NCI-H1048 (cell line): ENCODE data around the gene ATP2B2.

Source experiments
- DNase-seq: peaks from one replicate; lab custom pipeline; 2025; lab: John Stamatoyannopoulos, UW

The ATP2B2 gene

GRCh38 chr3:10328460-10329071, 176.8 kb downstream of the ATP2B2 start:
- no peak for DNase-seq

GRCh38 chr3:10327592-10327991, 177.8 kb downstream of the ATP2B2 start:
- no peak for DNase-seq

GRCh38 chr3:10322352-10322710, 183.1 kb downstream of the ATP2B2 start:
- no peak for DNase-seq

- no peak for DNase-seq
Observed at GRCh38 chr3:10321630-10322351, 183.6 kb downstream of the ATP2B2 start.

GRCh38 chr3:10320320-10320677, 185.1 kb downstream of the ATP2B2 start:
- no peak for DNase-seq

GRCh38 chr3:10319804-10320203, 185.6 kb downstream of the ATP2B2 start:
- DNase-seq, result no peak

- no peak for DNase-seq
Observed at GRCh38 chr3:10319251-10319650, 186.1 kb downstream of the ATP2B2 start.

- no peak for DNase-seq
Observed at GRCh38 chr3:10317961-10318350, 187.4 kb downstream of the ATP2B2 start.

GRCh38 chr3:10317311-10317960, 187.9 kb downstream of the ATP2B2 start:
- no peak for DNase-seq

GRCh38 chr3:10315771-10316344, 189.5 kb downstream of the ATP2B2 start:
- no peak for DNase-seq

GRCh38 chr3:10315101-10315500, 190.3 kb downstream of the ATP2B2 start:
- DNase-seq, result no peak

GRCh38 chr3:10312861-10313260, 192.5 kb downstream of the ATP2B2 start:
- no peak for DNase-seq

GRCh38 chr3:10312391-10312790, 193.0 kb downstream of the ATP2B2 start:
- DNase-seq, result no peak

- DNase-seq, result no peak
Observed at GRCh38 chr3:10311710-10312109, 193.7 kb downstream of the ATP2B2 start.

GRCh38 chr3:10310578-10310977, 194.8 kb downstream of the ATP2B2 start:
- DNase-seq, result no peak

GRCh38 chr3:10309736-10310135, 195.7 kb downstream of the ATP2B2 start:
- no peak for DNase-seq

GRCh38 chr3:10308678-10309077, 196.7 kb downstream of the ATP2B2 start:
- no peak for DNase-seq

GRCh38 chr3:10306156-10306555, 199.2 kb downstream of the ATP2B2 start:
- DNase-seq, result no peak

GRCh38 chr3:10305331-10305902, 200.0 kb downstream of the ATP2B2 start:
- DNase-seq, result no peak

GRCh38 chr3:10304905-10305304, 200.5 kb downstream of the ATP2B2 start:
- DNase-seq, result no peak

GRCh38 chr3:10303785-10304184, 201.6 kb downstream of the ATP2B2 start:
- no peak for DNase-seq

- DNase-seq, result no peak
Observed at GRCh38 chr3:10303105-10303504, 202.3 kb downstream of the ATP2B2 start.

GRCh38 chr3:10300087-10300486, 205.3 kb downstream of the ATP2B2 start:
- no peak for DNase-seq
